Mesothelial cell of epicardium (in vitro differentiated cells): ENCODE data around the gene GMDS. TPM values are rescaled to one million over a fixed set of nuclear protein-coding genes. Genes with fewer than 3 reads are reported as not detected.

Experiments used
- DNase-seq, 2 experiments: peaks; one replicate each; pipeline ENCODE4 v3.0.0; 2021; ENCODE audit warnings: low spot score in 2 of 2; ENCODE audit not compliant: unreplicated experiment in 2 of 2
- H3K27ac Mint-ChIP-seq: 2 replicates; pipeline ENCODE4 v1.8.0; 2021; ENCODE audit warnings: mixed read lengths
- H3K27me3 Mint-ChIP-seq: 2 replicates; pipeline ENCODE4 v1.8.0; 2021; ENCODE audit warnings: low read depth, mixed read lengths
- H3K36me3 Mint-ChIP-seq: 2 replicates; pipeline ENCODE4 v1.8.0; 2021; ENCODE audit warnings: mixed read lengths
- H3K4me1 Mint-ChIP-seq: 2 replicates; pipeline ENCODE4 v1.8.0; 2021; ENCODE audit warnings: mixed read lengths
- H3K4me3 Mint-ChIP-seq: 2 replicates; pipeline ENCODE4 v1.8.0; 2021; ENCODE audit warnings: mild to moderate bottlenecking, moderate library complexity, mixed read lengths
- H3K9me3 Mint-ChIP-seq: 2 replicates; pipeline ENCODE4 v1.8.0; 2021; ENCODE audit warnings: mixed read lengths
- total RNA-seq: library from RNA; stranded (reverse); gene quantifications from 3 replicates; pipeline ENCODE4 v1.2.1, GENCODE V29; 2021
- TF ChIP-seq, protein P1 (sequence below): fragments of 200-600 bp; sonication (generic); IDR thresholded peaks from one replicate; pipeline ENCODE4 v1.5.0; 2021; ENCODE audit warnings: antibody characterized with exemption; ENCODE audit not compliant: unreplicated experiment

GMDS gene
- total RNA-seq, 1 donor from 2014 or later: 39.9 TPM

DNA sequence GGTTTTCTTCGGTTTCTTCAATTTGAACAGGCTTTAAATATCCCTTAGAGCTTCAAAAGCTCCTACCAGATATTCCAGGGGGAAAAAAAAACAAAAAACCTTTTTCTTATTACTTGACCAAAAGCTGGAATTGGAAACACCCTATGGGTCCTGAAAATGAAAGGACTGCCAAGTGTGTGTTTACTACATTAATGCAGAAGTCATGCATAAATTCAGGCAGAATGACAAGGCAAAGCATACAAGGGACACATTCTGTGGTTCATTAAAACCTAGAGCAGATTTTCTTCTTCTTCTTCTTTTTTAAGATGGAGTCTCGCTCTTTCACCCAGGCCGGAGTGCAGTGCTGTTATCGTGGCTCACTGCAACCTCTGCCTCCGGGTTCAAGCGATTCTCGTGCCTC lies 119.1 kb downstream of the GMDS start:
- Mint-ChIP-seq H3K36me3 (no peaks in the 10 kb centered on the region), H3K9me3 (no peaks in the 10 kb centered on the region), H3K4me3 (no peak overlapping the region), H3K27me3 (no peaks in the 10 kb centered on the region), H3K4me1 (peaks cover 8% of the 10 kb centered on the region), H3K27ac (no peak overlapping the region)
- TF ChIP-seq, protein P1, sequence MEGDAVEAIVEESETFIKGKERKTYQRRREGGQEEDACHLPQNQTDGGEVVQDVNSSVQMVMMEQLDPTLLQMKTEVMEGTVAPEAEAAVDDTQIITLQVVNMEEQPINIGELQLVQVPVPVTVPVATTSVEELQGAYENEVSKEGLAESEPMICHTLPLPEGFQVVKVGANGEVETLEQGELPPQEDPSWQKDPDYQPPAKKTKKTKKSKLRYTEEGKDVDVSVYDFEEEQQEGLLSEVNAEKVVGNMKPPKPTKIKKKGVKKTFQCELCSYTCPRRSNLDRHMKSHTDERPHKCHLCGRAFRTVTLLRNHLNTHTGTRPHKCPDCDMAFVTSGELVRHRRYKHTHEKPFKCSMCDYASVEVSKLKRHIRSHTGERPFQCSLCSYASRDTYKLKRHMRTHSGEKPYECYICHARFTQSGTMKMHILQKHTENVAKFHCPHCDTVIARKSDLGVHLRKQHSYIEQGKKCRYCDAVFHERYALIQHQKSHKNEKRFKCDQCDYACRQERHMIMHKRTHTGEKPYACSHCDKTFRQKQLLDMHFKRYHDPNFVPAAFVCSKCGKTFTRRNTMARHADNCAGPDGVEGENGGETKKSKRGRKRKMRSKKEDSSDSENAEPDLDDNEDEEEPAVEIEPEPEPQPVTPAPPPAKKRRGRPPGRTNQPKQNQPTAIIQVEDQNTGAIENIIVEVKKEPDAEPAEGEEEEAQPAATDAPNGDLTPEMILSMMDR: no peak
- DNase-seq: no peak

DNA sequence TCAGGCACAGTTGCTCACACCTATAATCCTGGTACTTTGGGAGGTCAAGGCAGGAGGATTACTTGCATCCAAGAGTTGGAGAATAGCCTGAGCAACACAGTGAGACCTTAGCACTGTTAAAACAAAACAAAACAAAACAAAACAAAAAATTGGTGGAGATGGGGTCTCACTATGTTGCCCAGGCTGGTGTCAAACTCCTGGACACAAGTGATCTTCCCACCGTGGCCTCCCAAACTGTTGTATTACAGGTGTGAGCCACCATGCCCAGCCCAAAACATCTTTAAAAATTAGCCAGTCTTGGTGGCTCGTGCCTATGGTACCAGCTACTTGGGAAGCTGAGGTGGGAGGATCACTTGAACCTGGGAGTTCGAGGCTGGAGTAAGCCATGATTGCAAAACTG lies 120.2 kb downstream of the GMDS start:
- TF ChIP-seq, protein P1: no peak
- Mint-ChIP-seq H3K9me3 (no peaks in the 10 kb centered on the region), H3K27me3 (no peaks in the 10 kb centered on the region), H3K4me1 (peaks cover 8% of the 10 kb centered on the region), H3K36me3 (no peaks in the 10 kb centered on the region), H3K27ac (no peak overlapping the region), H3K4me3 (no peak overlapping the region)
- no peak for DNase-seq

DNA sequence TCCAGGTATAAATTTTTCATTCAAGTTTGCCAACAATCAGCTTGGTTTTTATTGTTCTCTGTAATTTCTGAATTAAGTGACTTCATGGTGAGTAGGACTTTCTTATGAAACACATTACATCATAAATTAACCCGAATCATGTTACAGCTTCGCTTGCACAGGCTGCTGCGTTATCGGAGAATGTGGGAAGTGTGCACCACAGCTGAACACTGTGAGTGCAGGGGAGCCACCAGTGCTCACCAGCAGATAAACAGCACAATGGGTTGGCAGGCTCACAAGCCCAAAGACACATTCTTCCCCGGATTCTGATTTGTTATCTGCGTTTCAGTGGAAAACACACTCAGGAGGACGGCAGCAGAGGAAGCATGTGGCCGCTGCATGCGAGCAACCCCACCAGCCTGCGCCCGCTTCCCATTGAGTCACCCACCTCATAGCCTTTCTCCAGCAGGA lies 121.1 kb downstream of the GMDS start:
- H3K27ac Mint-ChIP-seq: no peak overlapping the region

DNA sequence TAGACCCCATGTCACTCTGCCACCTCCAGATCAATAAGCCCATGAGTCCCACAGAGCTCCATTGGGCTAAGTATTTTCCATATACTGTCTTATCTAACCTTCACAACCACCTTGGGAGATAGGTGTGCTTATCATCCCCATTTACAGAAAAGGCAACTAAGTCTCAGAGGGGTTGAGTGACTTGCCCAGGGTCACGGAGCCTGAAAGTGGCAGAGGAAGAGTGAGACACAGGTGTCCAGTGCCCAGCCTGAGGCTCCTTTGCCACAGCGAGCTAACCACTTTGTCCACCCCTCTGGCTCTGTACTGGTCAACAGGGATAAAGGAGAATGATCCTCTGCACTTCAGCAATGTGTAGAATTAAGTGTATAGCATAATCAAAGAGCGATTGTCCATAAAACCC lies 124.5 kb downstream of the GMDS start:
- H3K4me3 Mint-ChIP-seq: no peak overlapping the region
- no peak for DNase-seq
- no peaks in the 10 kb centered on the region for H3K9me3 Mint-ChIP-seq
- TF ChIP-seq, protein P1: no peak
- no peaks in the 10 kb centered on the region for H3K27me3 Mint-ChIP-seq
- H3K36me3 Mint-ChIP-seq: no peaks in the 10 kb centered on the region
- no peak overlapping the region for H3K27ac Mint-ChIP-seq
- H3K4me1 Mint-ChIP-seq: peaks cover 7% of the 10 kb centered on the region

More for the DNA sequence above, 121.1 kb downstream of the GMDS start:
- Mint-ChIP-seq H3K9me3 (no peaks in the 10 kb centered on the region), H3K36me3 (no peaks in the 10 kb centered on the region), H3K4me3 (no peak overlapping the region), H3K4me1 (peaks cover 7% of the 10 kb centered on the region), H3K27me3 (no peaks in the 10 kb centered on the region)
- no peak for DNase-seq
- TF ChIP-seq, protein P1: no peak

DNA sequence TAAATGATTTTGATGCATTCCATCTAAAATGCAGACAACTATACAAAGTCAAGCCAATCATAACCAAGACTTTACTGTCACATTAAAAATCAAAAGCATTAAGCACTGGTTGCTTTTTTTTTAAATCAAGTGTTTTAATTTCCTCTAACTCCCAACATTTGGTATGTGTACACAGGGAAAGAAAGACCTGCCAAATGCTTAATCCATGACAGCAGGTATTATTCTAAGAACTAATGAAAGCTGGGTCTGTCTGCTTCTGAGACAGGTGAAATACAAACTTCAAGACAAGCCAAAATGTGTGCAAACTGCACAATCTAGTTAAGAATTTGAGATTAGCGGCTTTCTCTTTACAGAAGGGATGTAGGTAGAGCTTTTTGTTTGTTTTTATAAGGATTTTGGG lies 126.1 kb downstream of the GMDS start:
- H3K36me3 Mint-ChIP-seq: no peaks in the 10 kb centered on the region
- TF ChIP-seq, protein P1: no peak
- no peak overlapping the region for H3K27ac Mint-ChIP-seq
- no peaks in the 10 kb centered on the region for H3K9me3 Mint-ChIP-seq
- no peak for DNase-seq
- no peaks in the 10 kb centered on the region for H3K27me3 Mint-ChIP-seq
- no peak overlapping the region for H3K4me3 Mint-ChIP-seq
- peaks cover 7% of the 10 kb centered on the region for H3K4me1 Mint-ChIP-seq

DNA sequence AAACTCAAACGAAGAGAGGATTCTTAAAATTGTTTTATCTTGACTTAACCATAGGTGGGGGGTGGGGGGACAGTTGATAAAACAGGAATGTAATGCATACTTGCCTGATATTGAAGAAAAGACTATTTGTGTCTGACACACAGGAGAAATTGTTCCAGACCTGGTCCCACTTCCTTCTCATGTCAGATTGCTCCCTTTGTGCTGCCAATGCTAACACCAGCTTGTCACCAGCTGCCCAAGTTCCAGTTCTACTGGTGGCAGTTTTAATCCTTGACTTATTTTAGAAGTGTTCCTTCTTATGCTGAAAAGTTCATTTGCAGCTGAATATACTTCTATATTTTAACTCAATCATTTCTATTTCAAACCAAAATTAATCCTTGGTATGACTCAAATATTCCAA lies 127.3 kb downstream of the GMDS start:
- DNase-seq: no peak
- Mint-ChIP-seq H3K9me3 (no peaks in the 10 kb centered on the region), H3K4me1 (peaks cover 7% of the 10 kb centered on the region), H3K4me3 (no peak overlapping the region), H3K36me3 (no peaks in the 10 kb centered on the region), H3K27me3 (no peaks in the 10 kb centered on the region), H3K27ac (no peak overlapping the region)
- TF ChIP-seq, protein P1: no peak
